Measurements from ENCODE around the gene PDE9A.

Gene PDE9A

DNA sequence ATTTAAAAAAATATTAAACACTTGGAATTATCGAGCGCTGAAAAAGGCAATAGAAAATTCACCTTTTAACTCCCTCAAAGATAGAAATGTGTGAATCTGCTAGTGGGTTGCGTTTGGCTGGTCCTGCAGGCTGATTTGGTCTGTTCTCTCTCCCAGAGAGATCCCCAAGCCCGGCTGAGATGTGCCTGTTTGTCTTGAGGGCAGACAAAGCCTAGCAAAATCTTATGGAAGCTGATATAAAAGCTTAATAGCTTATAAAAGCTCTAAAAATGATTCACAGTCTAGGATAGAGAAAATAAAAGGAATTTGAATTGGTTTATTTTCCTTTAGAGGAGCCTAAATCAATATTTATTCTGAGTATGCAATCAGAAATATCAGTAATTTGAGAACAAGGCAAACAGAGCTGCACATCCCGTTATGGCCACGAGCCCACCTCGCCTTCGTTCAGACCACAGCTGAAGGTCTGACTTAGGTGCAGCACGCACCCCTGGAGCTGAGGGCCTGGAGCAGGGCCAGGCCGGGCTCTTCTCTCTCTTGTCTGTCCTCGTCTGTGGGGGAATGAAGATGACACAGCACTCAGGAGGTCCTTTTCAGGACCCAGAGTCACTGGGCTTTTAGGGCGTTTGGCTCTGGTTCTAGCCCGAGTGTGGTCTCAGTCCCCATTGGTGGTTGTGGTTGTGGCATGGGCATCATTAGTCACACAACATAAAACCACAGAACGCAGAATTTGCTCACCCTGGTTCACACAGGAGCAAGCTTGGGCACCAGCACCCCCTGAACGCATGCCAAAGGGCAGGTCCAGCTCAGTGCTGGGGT lies 18.6 kb downstream of the PDE9A start:
- no peak for DNase-seq (ENCODE audit: low read depth in 2 of 2)

DNA sequence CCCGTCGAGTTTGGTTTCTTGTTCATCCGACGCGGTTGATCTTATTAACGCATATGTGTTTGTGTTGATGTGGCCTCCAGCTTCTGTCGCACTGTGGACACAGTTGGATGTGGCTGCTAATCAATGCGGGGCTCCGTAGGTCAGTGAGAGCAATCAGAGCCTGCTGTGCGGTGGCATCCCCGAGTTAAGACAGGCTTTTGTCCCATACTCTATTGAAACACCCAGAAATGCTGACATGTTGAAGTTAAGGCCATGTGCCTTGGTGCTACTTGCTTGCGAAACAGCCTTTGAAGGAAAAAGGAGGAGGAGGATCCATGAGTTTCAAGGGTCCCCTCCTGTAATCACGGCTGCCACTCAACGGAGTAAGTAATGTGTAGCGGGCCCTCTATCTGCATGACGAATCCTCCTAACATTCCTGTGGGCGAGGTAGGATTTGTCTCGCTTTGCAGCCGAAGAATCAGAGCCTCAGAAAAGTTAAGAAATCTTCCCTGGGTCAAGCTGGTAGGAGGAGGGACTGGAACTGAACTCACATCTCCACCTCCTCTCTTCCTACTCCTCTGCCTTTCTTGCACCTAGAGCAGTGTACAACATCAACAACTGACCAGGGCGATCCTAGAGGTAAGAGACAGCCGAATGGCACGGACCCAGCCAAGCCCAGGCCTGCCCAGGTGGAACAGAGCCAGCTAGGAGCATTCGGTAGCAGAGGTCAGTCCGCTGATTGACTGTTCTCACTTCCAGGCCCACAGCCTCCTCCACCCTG lies 19.5 kb downstream of the PDE9A start:
- no peak for DNase-seq (ENCODE audit: low read depth in 2 of 2)

DNA sequence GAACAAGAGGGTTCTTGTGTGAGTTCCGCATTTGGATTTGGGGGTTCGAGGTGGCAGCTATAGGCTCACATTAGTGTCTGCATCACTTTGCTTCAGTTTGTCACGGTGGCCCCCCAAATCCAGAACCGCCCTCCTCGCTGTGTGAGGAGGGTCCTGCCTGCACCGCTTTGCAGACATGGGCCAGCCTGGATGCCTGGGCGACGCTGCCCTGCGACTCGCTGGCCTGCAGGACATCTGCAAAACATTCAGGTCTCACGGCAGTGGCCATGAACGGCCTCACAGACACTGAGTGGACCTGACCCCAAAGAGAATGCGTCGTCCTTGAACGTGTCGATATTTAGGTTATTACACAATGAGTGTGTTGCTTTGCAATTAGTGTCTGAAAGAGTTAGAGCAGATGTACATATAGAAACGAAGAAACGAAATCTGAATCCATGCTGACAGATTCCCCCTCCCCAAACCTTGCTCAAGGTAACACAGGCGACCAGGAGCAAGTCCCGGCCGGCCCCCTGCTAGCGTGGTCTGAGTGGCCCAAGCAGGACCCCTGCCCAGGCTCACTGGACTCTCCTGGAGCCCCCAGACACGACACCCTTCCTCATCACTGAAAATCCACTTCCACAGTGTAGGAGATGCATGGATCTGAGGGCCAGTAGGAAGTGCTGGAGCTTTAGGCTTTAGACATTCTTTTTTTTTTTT lies 20.4 kb downstream of the PDE9A start:
- DNase-seq (ENCODE audit: low read depth in 2 of 2) = no peak

DNA sequence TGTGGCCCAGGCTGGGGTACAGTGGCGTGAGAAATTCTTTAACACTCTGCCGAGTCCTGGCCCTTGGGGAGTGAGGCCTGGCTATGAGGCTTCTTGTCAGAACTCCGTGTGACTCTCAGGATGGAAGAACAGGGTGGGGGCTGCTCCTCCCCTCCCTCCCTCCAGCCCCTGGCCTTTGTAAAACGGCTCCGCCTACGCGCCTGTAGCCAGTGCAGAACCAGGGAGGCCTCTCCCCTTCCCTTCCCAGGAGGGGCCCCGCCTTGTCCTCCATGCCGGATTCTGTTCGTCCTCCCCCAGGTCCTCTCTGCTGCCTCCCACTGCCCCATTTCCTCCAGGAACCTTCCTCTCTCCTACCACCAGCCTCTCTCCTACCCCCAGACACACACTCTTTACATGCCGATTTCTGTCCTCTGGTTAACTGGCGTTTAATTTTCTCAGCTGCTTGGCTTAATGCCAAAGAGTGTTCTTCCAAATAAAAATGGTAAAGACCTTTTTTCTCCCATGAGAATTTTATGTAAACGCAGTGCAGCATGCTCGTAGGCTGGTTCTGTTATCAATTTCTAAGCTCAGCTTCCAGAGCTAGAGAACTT lies 21.0 kb downstream of the PDE9A start:
- DNase-seq (ENCODE audit: low read depth in 2 of 2) = no peak

DNA sequence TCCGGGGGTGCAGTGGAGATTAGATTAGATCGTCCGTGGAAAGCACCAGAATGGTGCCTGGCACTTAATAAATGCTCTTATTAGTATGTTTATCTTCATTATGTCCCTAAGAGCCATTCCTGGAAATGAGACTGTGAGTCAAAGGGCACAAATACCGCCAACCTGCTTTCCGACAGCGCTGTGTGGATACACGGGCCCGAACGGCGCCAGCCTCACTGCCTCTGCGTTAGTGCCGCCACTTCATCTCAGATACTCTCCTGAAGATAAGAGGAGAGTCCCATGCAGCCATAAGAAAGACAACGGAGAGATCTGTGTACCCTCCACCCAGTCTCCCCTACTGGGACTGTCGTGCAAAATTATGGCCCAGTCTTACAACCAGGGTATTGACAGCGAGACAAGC lies 22.0 kb downstream of the PDE9A start:
- DNase-seq (ENCODE audit: low read depth in 2 of 2) = no peak

DNA sequence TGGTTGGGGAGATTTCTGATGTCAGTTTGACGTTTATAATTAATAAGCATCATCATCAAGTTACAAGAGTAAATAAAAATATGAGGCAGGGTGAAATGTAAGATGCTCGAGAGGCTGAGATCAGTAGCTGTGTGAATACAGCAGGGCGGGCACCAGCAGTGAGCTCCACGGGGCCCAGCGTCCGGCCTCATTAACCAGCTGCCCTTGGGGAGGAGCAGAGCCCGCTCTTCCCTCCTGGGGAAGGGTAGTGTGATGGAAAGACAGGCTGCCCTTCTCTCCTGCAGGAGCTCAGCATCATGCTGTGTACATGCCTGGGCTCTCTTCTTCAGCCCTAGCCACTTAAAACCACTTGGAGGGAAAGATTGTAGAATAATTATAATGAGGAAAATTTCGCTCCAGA lies 23.4 kb downstream of the PDE9A start:
- DNase-seq (ENCODE audit: low read depth in 2 of 2) = no peak

DNA sequence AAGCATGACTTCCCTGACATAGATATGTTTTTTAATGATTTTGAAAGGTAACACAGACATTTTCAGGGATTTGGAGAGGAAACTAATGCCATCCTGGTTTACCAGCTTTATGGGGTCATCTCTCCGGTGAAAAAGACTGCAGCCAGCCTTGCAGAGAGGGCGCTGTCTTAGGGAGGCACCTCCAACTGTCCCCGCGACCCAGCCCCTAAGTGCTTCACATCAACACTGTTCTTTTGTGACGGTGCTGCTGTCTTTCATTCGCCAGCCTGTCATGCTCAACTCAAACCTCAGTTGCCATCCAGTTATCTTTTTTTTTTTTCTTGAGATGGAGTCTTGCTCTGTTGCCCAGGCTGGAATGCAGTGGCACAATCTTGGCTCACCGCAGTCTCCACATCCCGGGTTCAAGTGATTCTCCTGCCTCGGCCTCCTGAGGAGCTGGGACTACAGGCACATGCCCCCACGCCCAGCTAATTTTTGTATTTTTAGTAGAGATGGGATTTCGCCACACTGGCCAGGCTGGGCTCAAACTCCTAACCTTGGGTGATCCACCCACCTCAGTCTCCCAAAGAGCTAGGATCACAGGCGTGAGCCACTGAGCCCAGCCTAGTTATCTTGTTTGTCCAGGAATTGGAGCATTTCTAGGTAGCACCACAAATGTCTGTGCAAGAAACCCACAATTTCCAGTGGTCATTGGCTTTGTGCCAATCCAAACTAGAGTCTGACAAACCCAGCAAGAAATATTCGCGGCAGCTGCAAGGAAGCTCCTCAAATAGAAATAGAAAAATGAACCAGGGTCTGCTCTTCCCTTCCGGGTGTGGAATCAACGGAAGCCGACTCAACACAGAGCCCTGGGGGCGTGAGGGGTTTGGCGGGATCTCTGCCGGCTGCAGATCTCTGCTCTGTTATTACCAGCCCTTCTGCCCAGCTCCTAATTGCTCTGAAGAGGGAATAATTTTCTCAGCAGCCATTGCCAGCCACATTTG lies 24.2 kb downstream of the PDE9A start:
- DNase-seq (ENCODE audit: low read depth in 2 of 2) = no peak

DNA sequence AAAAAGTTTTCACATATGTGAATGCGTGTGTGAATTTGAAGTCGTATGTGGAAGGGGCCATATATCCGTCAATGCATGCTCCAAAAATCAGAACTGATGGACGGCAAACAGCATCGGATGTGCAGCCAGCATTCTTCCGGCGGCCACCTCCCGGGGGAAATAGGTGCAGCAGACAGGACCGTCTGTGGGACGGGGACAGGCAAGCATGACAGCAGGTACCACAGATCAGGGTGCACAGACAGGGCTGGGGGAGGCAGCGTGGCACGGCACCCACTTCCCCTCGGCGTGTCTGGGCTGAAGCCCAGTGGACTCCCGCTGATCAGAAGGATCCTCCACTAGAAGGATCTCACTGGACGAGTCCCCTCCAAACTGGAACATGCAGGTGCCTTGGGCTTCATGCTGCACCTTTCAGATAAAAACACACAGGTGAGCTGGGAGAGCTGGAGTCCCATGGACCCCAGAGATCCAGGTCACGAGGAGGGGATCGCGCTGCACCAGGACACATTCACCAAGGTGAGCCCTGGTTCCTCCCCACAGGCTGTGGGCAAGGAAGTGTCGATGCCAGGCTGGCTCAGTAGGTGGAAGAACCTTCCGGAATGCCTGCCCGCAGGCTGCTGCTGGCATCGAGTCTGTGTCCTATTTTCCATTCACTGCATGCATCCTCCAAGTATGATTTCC lies 25.3 kb downstream of the PDE9A start:
- no peak for DNase-seq (ENCODE audit: low read depth in 2 of 2)

DNA sequence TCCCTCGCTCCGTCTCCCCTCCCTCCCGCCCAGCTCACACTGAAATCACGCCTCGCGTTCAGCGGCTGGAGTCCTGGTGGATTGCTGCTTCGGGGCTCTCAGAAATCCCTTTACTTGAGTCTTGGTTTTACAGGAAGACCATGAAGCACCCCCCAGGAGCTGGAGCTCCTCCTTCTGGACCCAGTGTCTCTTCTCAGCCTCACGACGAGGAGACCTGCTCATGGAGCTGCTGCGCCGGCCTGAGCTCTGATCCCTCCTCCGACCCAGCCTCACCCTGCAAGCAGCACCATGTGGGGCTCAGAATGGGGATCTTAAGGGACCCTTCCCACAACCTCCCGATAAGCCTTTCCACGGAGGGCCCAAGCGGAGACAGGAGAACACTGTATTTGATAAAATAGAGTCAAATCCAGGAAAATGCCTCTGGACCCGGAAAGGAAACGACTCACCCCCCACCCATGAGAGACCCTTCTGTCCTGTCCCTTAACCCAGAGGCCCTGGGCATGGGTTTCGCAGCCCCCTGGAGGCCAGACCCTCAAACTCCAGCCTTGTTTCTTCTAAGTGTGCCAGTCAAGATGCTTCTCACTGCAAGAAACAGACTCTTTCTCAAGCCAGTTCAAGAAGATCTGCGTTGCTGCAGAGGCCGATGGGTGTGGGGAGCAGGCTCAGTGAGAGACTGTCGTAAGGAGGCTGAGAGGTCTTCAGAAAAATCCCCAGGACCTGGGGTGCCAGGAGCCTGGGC lies 26.1 kb downstream of the PDE9A start:
- DNase-seq (ENCODE audit: low read depth in 2 of 2) = no peak

DNA sequence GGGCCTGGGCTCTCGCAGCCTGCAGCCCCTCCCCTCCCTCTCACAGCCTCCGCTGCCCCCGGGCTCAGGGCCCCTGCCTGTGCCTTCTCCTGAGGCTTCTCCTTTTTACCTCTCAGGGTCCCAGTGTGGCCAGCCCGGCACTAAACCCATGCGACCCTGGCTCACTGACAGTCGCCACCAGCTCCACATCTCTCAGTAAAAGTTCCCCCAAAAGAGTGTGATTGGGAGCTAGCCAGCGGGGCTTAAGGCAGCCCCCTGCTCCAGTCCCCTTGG lies 26.6 kb downstream of the PDE9A start:
- DNase-seq (ENCODE audit: low read depth in 2 of 2) = no peak

DNA sequence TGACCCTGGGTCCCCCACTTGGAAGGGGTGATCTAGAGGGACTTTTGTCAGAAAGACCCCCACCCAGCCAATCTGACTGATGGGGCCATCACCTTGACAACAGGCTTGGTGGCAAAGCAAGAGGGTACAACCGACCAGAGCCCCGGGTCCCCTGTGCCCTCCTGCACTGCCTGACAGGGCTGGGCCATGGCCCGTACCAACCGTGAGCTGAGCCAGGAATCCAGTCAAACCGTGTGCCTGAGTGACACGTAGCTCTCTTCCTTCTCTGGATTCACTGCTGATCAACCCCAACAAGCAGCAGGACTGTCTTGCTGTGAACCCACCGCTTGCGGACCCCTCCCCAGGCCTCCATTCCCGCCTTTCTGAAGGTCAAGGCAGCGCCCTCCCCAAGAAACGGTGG lies 27.0 kb downstream of the PDE9A start:
- no peak for DNase-seq (ENCODE audit: low read depth in 2 of 2)

DNA sequence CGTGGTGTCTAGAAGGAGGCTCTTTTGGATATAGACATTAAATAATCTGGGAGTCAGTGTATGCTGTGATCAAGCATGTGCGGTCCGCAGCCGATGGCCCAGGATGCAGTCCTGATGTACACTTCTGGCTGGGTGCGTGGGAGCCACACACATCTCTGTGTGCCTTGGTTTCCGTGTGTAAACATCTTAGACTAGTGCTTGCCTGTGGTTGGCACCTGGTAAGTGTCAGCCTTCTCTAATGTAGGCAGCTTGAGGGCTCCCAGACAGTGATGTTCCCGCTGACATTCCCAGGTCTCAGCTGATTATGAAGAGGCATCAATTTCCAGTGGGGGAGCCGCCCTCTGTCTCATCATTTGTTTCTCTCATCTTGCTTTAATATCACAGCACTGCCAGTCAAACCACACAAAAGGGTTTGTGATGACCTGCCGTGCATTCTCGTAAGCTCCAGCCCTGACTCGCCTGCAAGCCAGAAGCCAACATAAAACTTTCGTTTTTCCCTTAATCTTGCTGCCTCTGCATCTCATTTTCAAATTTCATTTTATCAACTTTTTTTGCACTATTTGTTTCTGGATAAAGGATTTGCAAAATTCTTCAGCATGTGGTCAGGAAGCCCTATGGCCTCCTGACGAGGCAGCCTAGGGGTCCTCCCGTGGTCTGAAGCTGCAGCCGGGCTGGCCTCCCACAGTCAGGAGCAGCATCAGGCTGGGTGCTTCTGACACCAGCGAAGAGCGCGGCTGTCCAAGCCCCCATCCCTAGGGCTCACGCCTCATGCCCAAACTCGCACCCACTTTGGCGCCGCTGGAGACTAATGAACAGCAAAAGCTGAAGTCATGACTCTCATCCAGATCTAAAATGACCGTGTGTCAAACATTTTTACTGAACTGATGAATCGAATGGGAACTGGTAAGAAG lies 28.1 kb downstream of the PDE9A start:
- DNase-seq (ENCODE audit: low read depth in 2 of 2) = no peak

DNA sequence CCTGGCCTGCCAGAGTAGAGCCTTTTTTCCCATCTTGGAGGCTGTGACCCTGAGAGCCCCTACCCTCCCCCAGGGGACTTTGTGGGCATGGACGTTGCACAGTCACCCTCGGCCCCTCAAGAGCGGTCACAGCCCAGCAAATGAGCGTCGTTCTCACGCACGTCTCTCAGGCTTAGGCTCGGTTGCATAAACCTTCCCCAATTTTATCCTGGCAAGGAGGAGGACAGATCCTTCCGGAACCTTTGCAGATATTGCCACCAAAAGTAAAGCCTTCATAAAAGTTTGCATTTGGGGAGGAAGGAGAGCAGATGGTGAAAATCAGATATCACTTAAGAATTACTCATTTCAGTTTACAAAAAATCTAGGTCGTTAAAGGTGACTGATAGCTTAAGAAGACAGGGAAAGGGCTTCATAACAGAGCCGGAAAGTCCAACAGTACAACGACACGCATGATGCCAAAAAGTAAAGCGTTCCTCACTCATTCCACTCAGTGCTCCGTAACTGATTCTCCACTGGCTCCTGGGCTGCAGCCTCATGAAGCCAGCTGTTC lies 29.3 kb downstream of the PDE9A start:
- no peak for DNase-seq (ENCODE audit: low read depth in 2 of 2)

DNA sequence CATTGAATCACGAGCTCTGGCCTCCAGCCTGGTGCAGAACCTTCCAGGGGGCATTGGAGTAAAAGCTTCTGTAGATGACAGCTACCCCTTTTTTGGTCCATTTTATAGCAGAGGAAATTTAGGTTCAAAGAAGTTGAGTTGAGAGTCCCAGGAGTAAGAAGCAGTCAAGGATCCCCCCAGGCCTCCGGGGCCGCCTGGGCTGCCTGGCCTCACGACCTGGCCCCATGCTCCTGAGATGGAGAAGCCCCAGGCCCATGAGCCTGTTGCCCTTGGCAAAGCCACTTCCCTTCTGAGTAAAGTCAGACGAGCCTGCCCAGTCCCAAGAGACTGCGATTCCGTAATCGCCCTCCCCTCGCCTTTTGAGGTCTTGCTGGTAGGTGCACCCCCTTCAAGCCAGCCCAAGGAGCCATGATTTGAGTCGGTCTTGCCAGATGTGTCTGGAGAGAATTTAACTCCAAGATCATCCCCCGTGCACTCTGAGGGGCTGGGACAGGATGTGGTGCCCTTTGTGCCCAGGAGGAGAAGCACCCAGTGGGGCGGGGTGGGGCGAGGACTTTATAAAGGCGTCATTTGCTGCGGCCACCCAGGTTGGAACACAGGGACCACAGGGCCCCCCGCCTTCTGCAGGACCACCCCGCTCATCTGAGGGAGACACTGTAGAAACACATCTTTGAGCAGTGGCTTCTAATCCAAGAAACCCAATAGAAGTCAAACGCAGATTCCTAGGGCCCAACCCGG lies 30.1 kb downstream of the PDE9A start:
- no peak for DNase-seq (ENCODE audit: low read depth in 2 of 2)

DNA sequence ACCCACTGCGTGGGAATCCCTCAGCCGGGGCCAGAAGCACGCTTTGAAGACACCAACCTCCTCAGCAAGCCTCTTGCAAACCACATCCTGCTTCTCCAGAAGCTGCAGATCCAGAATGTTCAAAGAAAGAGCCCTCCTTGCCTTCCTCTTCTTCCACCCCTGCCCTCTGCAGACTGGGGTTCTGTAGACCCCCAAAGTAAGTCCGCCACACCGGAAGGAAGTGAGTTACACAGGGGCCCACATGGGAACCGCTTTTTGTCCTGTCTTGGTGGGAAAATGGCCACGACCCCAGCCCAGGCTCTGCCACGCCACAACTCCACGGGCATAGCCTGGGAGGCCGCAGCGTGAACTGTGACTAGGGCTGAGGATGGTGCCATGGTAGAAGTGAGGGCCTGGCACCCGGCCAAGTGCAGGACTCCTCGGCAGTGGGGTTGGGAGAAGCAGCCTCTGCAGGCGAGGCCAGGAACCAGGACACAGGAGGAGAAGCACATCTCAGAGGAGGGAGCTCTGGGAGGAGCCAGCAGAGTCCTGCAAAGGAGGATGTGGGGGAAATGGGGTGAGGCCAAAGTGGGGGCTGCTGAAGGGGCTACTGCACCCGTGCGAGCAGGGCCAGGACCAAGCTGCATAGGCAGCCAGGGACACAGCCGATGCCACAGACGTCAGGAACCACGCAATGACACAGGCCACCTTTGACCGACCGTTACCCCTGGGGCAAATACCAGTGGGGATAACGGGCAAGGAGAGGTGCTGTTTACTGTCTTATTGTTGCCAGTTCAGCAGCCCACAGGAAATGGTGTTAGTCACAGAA lies 30.9 kb downstream of the PDE9A start:
- DNase-seq (ENCODE audit: low read depth in 2 of 2) = no peak

DNA sequence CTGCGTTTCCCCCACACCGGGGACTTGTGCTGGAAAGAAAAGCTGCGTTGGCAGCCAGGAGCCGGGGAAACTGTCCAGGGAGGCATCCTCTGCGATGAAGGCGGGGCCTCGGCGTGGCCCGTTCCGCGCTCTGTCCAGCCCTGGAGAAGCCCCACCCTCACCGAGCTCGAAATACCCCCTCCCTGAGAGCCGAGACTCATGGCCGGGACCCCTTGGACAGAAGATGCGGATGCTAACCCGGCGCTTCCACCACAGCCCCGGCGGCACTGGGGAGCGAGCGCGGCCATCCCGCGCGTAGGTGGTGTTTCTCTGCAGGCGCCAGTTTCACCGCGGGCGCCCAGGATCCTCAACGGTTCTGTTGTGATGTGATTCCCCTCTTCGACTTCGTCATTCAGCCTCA lies 31.6 kb downstream of the PDE9A start:
- no peak for DNase-seq (ENCODE audit: low read depth in 2 of 2)

DNA sequence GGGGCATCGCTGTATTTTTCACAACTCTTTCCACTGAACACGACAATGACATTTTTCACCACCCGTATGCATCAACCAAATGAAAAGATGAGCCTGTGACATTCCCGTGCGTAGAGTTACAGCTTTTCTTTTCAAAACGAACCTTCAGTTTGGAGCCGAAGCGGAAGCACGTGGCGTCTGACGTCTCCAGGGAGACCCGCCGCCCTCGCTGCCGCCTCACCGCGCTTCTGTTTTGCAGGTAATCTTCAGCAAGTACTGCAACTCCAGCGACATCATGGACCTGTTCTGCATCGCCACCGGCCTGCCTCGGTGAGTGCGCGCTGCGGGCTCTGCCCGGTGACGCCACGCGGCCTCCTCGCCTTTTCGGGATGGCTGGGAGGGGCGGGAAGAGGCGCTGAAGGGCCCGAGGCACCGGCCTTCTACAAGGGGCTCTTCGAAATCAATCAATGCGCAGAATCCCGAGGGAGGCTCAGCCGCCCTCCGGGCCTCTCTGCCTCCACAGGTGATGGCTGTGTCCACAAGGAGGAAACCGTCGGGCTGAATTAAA lies 32.6 kb downstream of the PDE9A start:
- DNase-seq (ENCODE audit: low read depth in 2 of 2) = no peak

Measured in stimulated activated CD8-positive, alpha-beta memory T cell treated with anti-CD3 and anti-CD28 coated beads, Interleukin-15, amount 100 ng/mL, for 4 hours (primary cell).